Measurements from ENCODE around the gene DUSP8. TPM values are rescaled to one million over a fixed set of nuclear protein-coding genes. Genes with fewer than 3 reads are reported as not detected.

The DUSP8 gene
- total and polyA plus RNA-seq, 9 donors: 0.38 to 14.9 (median 1.3) TPM

DNA sequence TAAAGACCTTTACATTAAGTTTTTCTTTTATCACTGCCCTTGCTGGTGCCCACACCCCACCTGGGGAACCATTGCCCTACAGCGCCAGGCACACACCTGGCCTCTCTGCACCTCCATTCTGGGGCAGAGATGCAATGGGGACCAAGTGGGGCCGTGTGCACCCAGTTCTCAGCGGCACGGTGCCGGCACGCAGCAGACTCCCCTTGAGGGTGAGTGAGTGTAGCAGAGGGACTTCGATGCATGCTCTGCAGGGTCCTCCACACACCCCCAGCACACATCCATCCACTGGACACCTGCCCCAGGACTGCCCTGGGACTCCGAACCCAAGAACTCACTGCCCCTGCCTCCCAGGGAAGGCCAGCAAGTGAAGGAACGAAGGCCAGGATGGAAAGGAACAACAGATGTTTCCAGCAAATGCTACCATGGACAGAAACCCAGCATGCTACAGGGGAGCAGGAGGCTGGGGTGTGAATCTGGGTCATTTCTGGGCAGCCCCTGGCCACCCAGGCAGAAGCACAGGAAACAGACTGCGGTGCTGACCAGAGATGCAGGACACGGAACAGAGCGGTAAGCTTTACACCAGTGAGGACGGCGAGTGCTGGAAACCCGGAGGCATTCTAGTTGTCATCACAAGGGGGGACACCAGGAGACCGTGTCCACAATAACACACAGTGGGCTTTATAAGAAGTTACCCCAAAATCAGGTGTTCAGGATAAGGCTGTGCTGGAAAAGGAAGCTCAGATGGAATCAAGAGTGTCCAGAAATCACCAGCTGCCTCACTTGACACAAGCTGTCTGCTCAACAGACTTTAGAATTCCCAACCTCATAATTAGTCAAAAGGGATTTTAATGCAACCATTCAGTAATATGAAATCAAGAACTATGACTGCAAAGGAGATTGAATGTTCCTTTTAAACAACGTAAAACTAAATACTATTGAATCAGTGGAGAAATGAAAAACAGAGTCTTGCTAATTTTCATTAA is 52.8 kb downstream of the DUSP8 start:
- no peaks in the 10 kb centered on the region for H3K36me3 ChIP-seq
- H3K9me3 ChIP-seq: no peaks in the 10 kb centered on the region
- TF ChIP-seq POLR2A (IDR thresholded peaks at IDR 0.05): no peak
- TF ChIP-seq, protein P1, sequence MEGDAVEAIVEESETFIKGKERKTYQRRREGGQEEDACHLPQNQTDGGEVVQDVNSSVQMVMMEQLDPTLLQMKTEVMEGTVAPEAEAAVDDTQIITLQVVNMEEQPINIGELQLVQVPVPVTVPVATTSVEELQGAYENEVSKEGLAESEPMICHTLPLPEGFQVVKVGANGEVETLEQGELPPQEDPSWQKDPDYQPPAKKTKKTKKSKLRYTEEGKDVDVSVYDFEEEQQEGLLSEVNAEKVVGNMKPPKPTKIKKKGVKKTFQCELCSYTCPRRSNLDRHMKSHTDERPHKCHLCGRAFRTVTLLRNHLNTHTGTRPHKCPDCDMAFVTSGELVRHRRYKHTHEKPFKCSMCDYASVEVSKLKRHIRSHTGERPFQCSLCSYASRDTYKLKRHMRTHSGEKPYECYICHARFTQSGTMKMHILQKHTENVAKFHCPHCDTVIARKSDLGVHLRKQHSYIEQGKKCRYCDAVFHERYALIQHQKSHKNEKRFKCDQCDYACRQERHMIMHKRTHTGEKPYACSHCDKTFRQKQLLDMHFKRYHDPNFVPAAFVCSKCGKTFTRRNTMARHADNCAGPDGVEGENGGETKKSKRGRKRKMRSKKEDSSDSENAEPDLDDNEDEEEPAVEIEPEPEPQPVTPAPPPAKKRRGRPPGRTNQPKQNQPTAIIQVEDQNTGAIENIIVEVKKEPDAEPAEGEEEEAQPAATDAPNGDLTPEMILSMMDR (IDR thresholded peaks at IDR 0.05): no peak
- TF ChIP-seq EP300 (IDR thresholded peaks at IDR 0.05): no peak
- H3K4me3 ChIP-seq: no peak overlapping the region
- H3K27me3 ChIP-seq: no peaks in the 10 kb centered on the region
- no peak overlapping the region for H3K27ac ChIP-seq
- H3K4me1 ChIP-seq (ENCODE audit: insufficient read depth): peaks cover 17% of the 10 kb centered on the region
- 92 to 94% (median 94%) methylated on average over 17 of the region's 17 CpGs for WGBS, 3 donors
- no peak for DNase-seq
- intact Hi-C loops (cut with DNase I): loop anchor here (5.0 to 10.0 kb wide), 3 partner anchors 62 to 317 kb away; partner anchors contain the start of gene TOLLIP (in 1 of the 4)

DNA sequence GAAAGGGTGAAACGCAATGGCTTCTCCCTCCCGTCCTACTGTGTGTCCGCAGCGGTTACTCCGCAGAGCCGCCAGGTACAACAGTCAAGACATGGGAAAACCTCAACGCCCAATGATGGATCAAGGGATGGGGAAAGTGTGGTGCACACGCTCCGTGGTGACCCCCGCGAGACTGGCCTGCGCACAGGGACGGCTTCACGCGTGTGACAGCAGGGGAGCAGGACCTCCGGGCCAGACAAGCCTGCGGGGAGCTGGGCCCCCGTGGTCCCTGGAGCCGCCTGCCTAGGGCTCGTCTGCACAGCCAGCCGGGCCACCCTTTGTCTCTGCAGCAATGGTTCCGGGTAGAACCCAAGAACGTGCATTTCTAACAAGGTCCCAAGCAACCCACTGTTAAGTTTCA is 53.8 kb downstream of the DUSP8 start:
- H3K27me3 ChIP-seq: no peaks in the 10 kb centered on the region
- intact Hi-C loops (cut with DNase I): loop anchor here (5.0 to 10.0 kb wide), 3 partner anchors 61 to 316 kb away; partner anchors contain the start of gene TOLLIP (in 1 of the 4)
- WGBS, 3 donors: 93 to 95% (median 95%) methylated on average over 23 of the region's 23 CpGs
- H3K27ac ChIP-seq: no peak overlapping the region
- TF ChIP-seq, protein P1 (IDR thresholded peaks at IDR 0.05): no peak
- TF ChIP-seq EP300 (IDR thresholded peaks at IDR 0.05) (no peak), POLR2A (IDR thresholded peaks at IDR 0.05) (no peak)
- no peaks in the 10 kb centered on the region for H3K9me3 ChIP-seq
- no peaks in the 10 kb centered on the region for H3K36me3 ChIP-seq
- H3K4me1 ChIP-seq (ENCODE audit: insufficient read depth): peaks cover 20% of the 10 kb centered on the region
- no peak overlapping the region for H3K4me3 ChIP-seq
- peak in 1 of 5 donors; percentile 19 for DNase-seq

- WGBS, 3 donors: 83 to 88% (median 84%) methylated on average over 28 of the region's 28 CpGs
- Histone ChIP-seq H3K27me3 (no peaks in the 10 kb centered on the region), H3K4me1 (ENCODE audit: insufficient read depth) (peaks cover 20% of the 10 kb centered on the region), H3K27ac (no peak overlapping the region), H3K4me3 (no peak overlapping the region), H3K9me3 (no peaks in the 10 kb centered on the region), H3K36me3 (no peaks in the 10 kb centered on the region)
- peak in 1 of 5 donors; percentile 9 for DNase-seq
- TF ChIP-seq, protein P1 (IDR thresholded peaks at IDR 0.05): no peak
- TF ChIP-seq POLR2A (IDR thresholded peaks at IDR 0.05) (no peak), EP300 (IDR thresholded peaks at IDR 0.05) (no peak)
- intact Hi-C loops (cut with DNase I): loop anchor here (2.0 to 10.0 kb wide), 4 partner anchors 60 to 315 kb away; partner anchors contain the start of gene TOLLIP (in 1 of the 4)
Measured at GRCh38 chr11:1517117-1518005, 54.7 kb downstream of the DUSP8 start.

Measured in ovary (tissue), 9 donors.